ENCODE measurements around the gene MDH1B.
"Not testable (repeated sequence)": the region's sequence is repeated elsewhere in the genome, so short reads cannot be mapped to it uniquely, and the experiment has no call there.

MDH1B gene

GRCh38 chr2:206721256-206721920, 43.7 kb downstream of the MDH1B start:
- H3K4me3 ChIP-seq (replicated peaks; ENCODE audit: insufficient read depth, low read length), result no peak overlapping the region
- TF ChIP-seq SPI1 (IDR thresholded peaks at IDR 0.05; ENCODE audit: borderline replicate concordance, low read depth) (no peak), REST (IDR thresholded peaks at IDR 0.05; ENCODE audit: insufficient replicate concordance, low read depth) (no peak), CTCF (IDR thresholded peaks at IDR 0.05; ENCODE audit: insufficient read depth, low read length) (no peak), GABPA (IDR thresholded peaks at IDR 0.05; ENCODE audit: low read depth) (no peak), POLR2AphosphoS5 (IDR thresholded peaks at IDR 0.05; ENCODE audit: low read depth) (no peak)
- no peak for DNase-seq (ENCODE audit: low read depth in 1 of 2, low spot score in 1 of 2)
- no peak overlapping the region for H3K27ac ChIP-seq (replicated peaks)
- no peaks in the 10 kb centered on the region for H3K27me3 ChIP-seq (ENCODE audit: insufficient read depth, poor library complexity, severe bottlenecking)

- no peaks in the 10 kb centered on the region for H3K27me3 ChIP-seq (ENCODE audit: insufficient read depth, poor library complexity, severe bottlenecking)
- H3K27ac ChIP-seq (replicated peaks), result no peak within 1 kb of the TSS
- TF ChIP-seq REST (IDR thresholded peaks at IDR 0.05; ENCODE audit: insufficient replicate concordance, low read depth) (no peak), POLR2AphosphoS5 (IDR thresholded peaks at IDR 0.05; ENCODE audit: low read depth) (no peak), CTCF (IDR thresholded peaks at IDR 0.05; ENCODE audit: insufficient read depth, low read length) (no peak), GABPA (IDR thresholded peaks at IDR 0.05; ENCODE audit: low read depth) (no peak), SPI1 (IDR thresholded peaks at IDR 0.05; ENCODE audit: borderline replicate concordance, low read depth) (no peak)
- H3K4me3 ChIP-seq (replicated peaks; ENCODE audit: insufficient read depth, low read length), result no peak within 1 kb of the TSS
- DNase-seq (ENCODE audit: low read depth in 1 of 2, low spot score in 1 of 2), result no peak
Measured at GRCh38 chr2:206718296-206718695, 46.8 kb downstream of the MDH1B start, which contains the start of gene DYTN. Gene DYTN, minus strand, starts transcription at chr2:206718396. Its CDS starts 117 bp downstream, at chr2:206718279.

- DNase-seq (ENCODE audit: low read depth in 1 of 2, low spot score in 1 of 2), result no peak
- Histone ChIP-seq H3K27ac (replicated peaks) (no peak overlapping the region), H3K27me3 (ENCODE audit: insufficient read depth, poor library complexity, severe bottlenecking) (no peaks in the 10 kb centered on the region), H3K4me3 (replicated peaks; ENCODE audit: insufficient read depth, low read length) (no peak overlapping the region)
- TF ChIP-seq GABPA (IDR thresholded peaks at IDR 0.05; ENCODE audit: low read depth) (no peak), POLR2AphosphoS5 (IDR thresholded peaks at IDR 0.05; ENCODE audit: low read depth) (no peak), REST (IDR thresholded peaks at IDR 0.05; ENCODE audit: insufficient replicate concordance, low read depth) (no peak), CTCF (IDR thresholded peaks at IDR 0.05; ENCODE audit: insufficient read depth, low read length) (no peak)
Measured at GRCh38 chr2:206716623-206717022, 48.5 kb downstream of the MDH1B start.

- not testable (repeated sequence) for H3K4me3 ChIP-seq (replicated peaks; ENCODE audit: insufficient read depth, low read length); H3K27ac ChIP-seq (replicated peaks); H3K27me3 ChIP-seq (ENCODE audit: insufficient read depth, poor library complexity, severe bottlenecking); DNase-seq (ENCODE audit: low read depth in 1 of 2, low spot score in 1 of 2)
Measured at GRCh38 chr2:206715183-206715582, 49.9 kb downstream of the MDH1B start.
